ENCODE data around the gene DSTYK.

DSTYK gene

GRCh38 chr1:205108464-205108863 is 103.0 kb downstream of the DSTYK start:
- TF ChIP-seq CTCF (IDR thresholded peaks at IDR 0.05; ENCODE audit: low read depth, low read length), result no peak
- Histone ChIP-seq H3K36me3 (peaks cover 81% of the 10 kb centered on the region), H3K27me3 (ENCODE audit: insufficient read depth, low read depth, severe bottlenecking) (no peaks in the 10 kb centered on the region), H3K4me3 (ENCODE audit: low read depth, low read length) (no peak overlapping the region), H3K9me3 (ENCODE audit: severe bottlenecking) (no peaks in the 10 kb centered on the region), H3K27ac (no peak overlapping the region)
- no peak for DNase-seq

- no peaks in the 10 kb centered on the region for H3K27me3 ChIP-seq (ENCODE audit: insufficient read depth, low read depth, severe bottlenecking)
- no peak for TF ChIP-seq CTCF (IDR thresholded peaks at IDR 0.05; ENCODE audit: low read depth, low read length)
- H3K9me3 ChIP-seq (ENCODE audit: severe bottlenecking), result no peaks in the 10 kb centered on the region
- peaks cover 80% of the 10 kb centered on the region for H3K36me3 ChIP-seq
- no peak overlapping the region for H3K27ac ChIP-seq
- H3K4me3 ChIP-seq (ENCODE audit: low read depth, low read length), result no peak overlapping the region
- DNase-seq, result no peak
Observed at GRCh38 chr1:205107327-205107726, 104.2 kb downstream of the DSTYK start.

- Histone ChIP-seq H3K36me3 (peaks cover 99% of the 10 kb centered on the region), H3K4me3 (ENCODE audit: low read depth, low read length) (no peak overlapping the region), H3K27ac (no peak overlapping the region), H3K9me3 (ENCODE audit: severe bottlenecking) (no peaks in the 10 kb centered on the region), H3K27me3 (ENCODE audit: insufficient read depth, low read depth, severe bottlenecking) (no peaks in the 10 kb centered on the region)
- TF ChIP-seq CTCF (IDR thresholded peaks at IDR 0.05; ENCODE audit: low read depth, low read length), result no peak
- DNase-seq, result no peak
Observed at GRCh38 chr1:205102404-205102803, 109.1 kb downstream of the DSTYK start.

- TF ChIP-seq CTCF (IDR thresholded peaks at IDR 0.05; ENCODE audit: low read depth, low read length), result no peak
- H3K36me3 ChIP-seq, result peaks cover 97% of the 10 kb centered on the region
- DNase-seq, result no peak
- H3K27me3 ChIP-seq (ENCODE audit: insufficient read depth, low read depth, severe bottlenecking), result no peaks in the 10 kb centered on the region
- H3K27ac ChIP-seq, result no peak overlapping the region
- no peaks in the 10 kb centered on the region for H3K9me3 ChIP-seq (ENCODE audit: severe bottlenecking)
- no peak overlapping the region for H3K4me3 ChIP-seq (ENCODE audit: low read depth, low read length)
Observed at GRCh38 chr1:205098242-205098641, 113.3 kb downstream of the DSTYK start.

GRCh38 chr1:205095422-205095821 is 116.1 kb downstream of the DSTYK start:
- peaks cover 97% of the 10 kb centered on the region for H3K36me3 ChIP-seq
- no peaks in the 10 kb centered on the region for H3K9me3 ChIP-seq (ENCODE audit: severe bottlenecking)
- no peak for DNase-seq
- no peak overlapping the region for H3K27ac ChIP-seq
- H3K27me3 ChIP-seq (ENCODE audit: insufficient read depth, low read depth, severe bottlenecking), result no peaks in the 10 kb centered on the region
- no peak for TF ChIP-seq CTCF (IDR thresholded peaks at IDR 0.05; ENCODE audit: low read depth, low read length)
- no peak overlapping the region for H3K4me3 ChIP-seq (ENCODE audit: low read depth, low read length)
